ENCODE measurements around the gene ANGPTL2.

Gene ANGPTL2

GRCh38 chr9:127098916-127099553, 23.4 kb downstream of the ANGPTL2 start:
- no peak overlapping the region for H2AFZ ChIP-seq (ENCODE audit: low read length)
- no peaks in the 10 kb centered on the region for H3F3A ChIP-seq (ENCODE audit: insufficient read depth, low read length)
- H4K20me1 ChIP-seq (ENCODE audit: insufficient read depth, low read length) = no peaks in the 10 kb centered on the region
- no peak for DNase-seq
- H3K9me3 ChIP-seq (replicated peaks; ENCODE audit: insufficient read depth, low read length) = no peaks in the 10 kb centered on the region
- H3K36me3 ChIP-seq (replicated peaks; ENCODE audit: insufficient read depth, low read length) = no peaks in the 10 kb centered on the region
- H3K79me2 ChIP-seq (ENCODE audit: low read length) = no peaks in the 10 kb centered on the region
- H3K4me3 ChIP-seq (ENCODE audit: low read length) = no peak overlapping the region
- no peaks in the 10 kb centered on the region for H3K4me1 ChIP-seq (ENCODE audit: low read length)
- no peak overlapping the region for H3K27ac ChIP-seq (ENCODE audit: low read length)
- H3K9ac ChIP-seq (ENCODE audit: low read length) = no peak overlapping the region
- no peak overlapping the region for H3K4me2 ChIP-seq (ENCODE audit: low read depth, low read length)
- TF ChIP-seq EZH2phosphoT487 (IDR thresholded peaks at IDR 0.05; ENCODE audit: low read length) = no peak
- TF ChIP-seq CTCF (IDR thresholded peaks at IDR 0.05; ENCODE audit: low read length) = no peak
- no peaks in the 10 kb centered on the region for H3K27me3 ChIP-seq (replicated peaks; ENCODE audit: insufficient read depth, low read length)
- H3K9me2 ChIP-seq (replicated peaks; ENCODE audit: insufficient read depth, low read length) = no peaks in the 10 kb centered on the region

DNA sequence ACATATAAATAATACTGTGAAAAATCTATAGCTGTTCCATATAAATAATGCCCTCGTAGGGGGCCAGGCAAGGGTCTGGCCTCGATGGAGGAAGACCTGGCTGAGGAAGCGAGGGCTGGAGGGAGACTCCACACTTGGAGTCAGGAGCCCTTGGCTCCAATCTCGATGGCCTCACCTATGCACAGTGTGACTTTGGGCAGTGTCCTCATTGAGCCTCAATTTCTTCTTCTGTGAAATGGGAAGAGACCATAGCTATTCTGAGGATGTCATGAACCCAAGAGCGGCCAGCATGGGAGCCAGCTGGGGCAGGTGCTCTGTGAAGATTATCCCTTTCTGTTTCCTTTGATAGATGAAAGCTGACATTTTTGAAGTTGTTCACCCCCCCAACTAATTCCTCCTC, 24.8 kb downstream of the ANGPTL2 start:
- Histone ChIP-seq H3K4me2 (ENCODE audit: low read depth, low read length) (no peak overlapping the region), H3K9me2 (replicated peaks; ENCODE audit: insufficient read depth, low read length) (no peaks in the 10 kb centered on the region), H3F3A (ENCODE audit: insufficient read depth, low read length) (no peaks in the 10 kb centered on the region), H3K9ac (ENCODE audit: low read length) (no peak overlapping the region), H3K79me2 (ENCODE audit: low read length) (no peaks in the 10 kb centered on the region), H4K20me1 (ENCODE audit: insufficient read depth, low read length) (no peaks in the 10 kb centered on the region), H3K27me3 (replicated peaks; ENCODE audit: insufficient read depth, low read length) (no peaks in the 10 kb centered on the region), H2AFZ (ENCODE audit: low read length) (no peak overlapping the region), H3K36me3 (replicated peaks; ENCODE audit: insufficient read depth, low read length) (no peaks in the 10 kb centered on the region), H3K4me1 (ENCODE audit: low read length) (no peaks in the 10 kb centered on the region), H3K9me3 (replicated peaks; ENCODE audit: insufficient read depth, low read length) (no peaks in the 10 kb centered on the region), H3K27ac (ENCODE audit: low read length) (no peak overlapping the region), H3K4me3 (ENCODE audit: low read length) (no peak overlapping the region)
- DNase-seq = no peak
- TF ChIP-seq CTCF (IDR thresholded peaks at IDR 0.05; ENCODE audit: low read length) (no peak), EZH2phosphoT487 (IDR thresholded peaks at IDR 0.05; ENCODE audit: low read length) (no peak), EZH2 (optimal IDR thresholded peaks at IDR 0.05; ENCODE audit: low read depth, low read length) (no peak)

DNA sequence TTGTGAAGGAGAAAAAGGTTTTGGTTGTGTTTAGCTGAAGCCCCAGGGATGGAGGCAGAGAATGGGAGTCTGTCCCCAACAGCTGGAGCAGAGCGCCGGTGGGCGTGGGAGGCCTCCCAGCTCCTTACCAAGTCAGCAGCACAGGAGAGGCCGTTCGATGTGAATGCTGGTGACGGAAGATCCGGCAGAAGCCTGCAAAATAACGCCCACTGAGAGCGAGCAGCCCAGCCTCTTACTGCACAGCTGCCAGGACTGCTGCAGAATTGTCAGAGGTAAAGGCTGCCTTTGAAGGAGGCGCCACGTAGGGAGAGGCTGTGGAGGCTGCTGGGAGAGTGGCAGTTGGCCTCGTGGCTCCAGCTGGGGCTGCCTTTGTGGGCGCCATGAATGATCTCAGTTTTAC, 26.2 kb downstream of the ANGPTL2 start:
- DNase-seq = no peak
- Histone ChIP-seq H2AFZ (ENCODE audit: low read length) (no peak overlapping the region), H3K9me2 (replicated peaks; ENCODE audit: insufficient read depth, low read length) (no peaks in the 10 kb centered on the region), H3K4me3 (ENCODE audit: low read length) (no peak overlapping the region), H4K20me1 (ENCODE audit: insufficient read depth, low read length) (no peaks in the 10 kb centered on the region), H3K36me3 (replicated peaks; ENCODE audit: insufficient read depth, low read length) (no peaks in the 10 kb centered on the region), H3K9ac (ENCODE audit: low read length) (no peak overlapping the region), H3K27me3 (replicated peaks; ENCODE audit: insufficient read depth, low read length) (no peaks in the 10 kb centered on the region), H3F3A (ENCODE audit: insufficient read depth, low read length) (no peaks in the 10 kb centered on the region), H3K79me2 (ENCODE audit: low read length) (no peaks in the 10 kb centered on the region), H3K4me1 (ENCODE audit: low read length) (no peaks in the 10 kb centered on the region), H3K4me2 (ENCODE audit: low read depth, low read length) (no peak overlapping the region), H3K9me3 (replicated peaks; ENCODE audit: insufficient read depth, low read length) (no peaks in the 10 kb centered on the region), H3K27ac (ENCODE audit: low read length) (no peak overlapping the region)
- TF ChIP-seq CTCF (IDR thresholded peaks at IDR 0.05; ENCODE audit: low read length) = no peak
- TF ChIP-seq EZH2 (optimal IDR thresholded peaks at IDR 0.05; ENCODE audit: low read depth, low read length) = no peak
- no peak for TF ChIP-seq EZH2phosphoT487 (IDR thresholded peaks at IDR 0.05; ENCODE audit: low read length)
